CD14-positive monocyte (primary cell): Measurements from ENCODE around the gene SLC15A5. TPM values are rescaled to one million over a fixed set of nuclear protein-coding genes. Genes with fewer than 3 reads are reported as not detected.
A peak's percentile ranks its signal among the peaks of the same experiment; 100 is the strongest.

Experiments
- DNase-seq, 3 donors: peaks; one replicate each; pipeline ENCODE4 v3.0.0-alpha.2; 2011 to 2022
- H2AFZ ChIP-seq: 2 replicates; pipeline ENCODE4 v1.6.0; 2012; ENCODE audit warnings: mild to moderate bottlenecking, low read depth, low read length, inconsistent platforms; ENCODE audit not compliant: insufficient read depth, poor library complexity, severe bottlenecking
- H3K27ac ChIP-seq, 2 donors: 1 replicate in 1 of 2; 2 replicates in 1 of 2; pipeline ENCODE4 v1.5.1; 2012 to 2013; ENCODE audit warnings: low read length in 2 of 2, control low read depth in 1 of 2, inconsistent platforms in 1 of 2, low read depth in 1 of 2, mild to moderate bottlenecking in 1 of 2
- H3K27me3 ChIP-seq, 2 donors: one replicate each; pipeline versions ENCODE4 v1.6.0 to v1.6.1; 2011 to 2013; ENCODE audit warnings: low read length in 2 of 2; ENCODE audit not compliant: control insufficient read depth in 2 of 2, insufficient read depth in 2 of 2
- H3K36me3 ChIP-seq, 2 donors: replicated peaks in 1 of 2; 1 replicate in 1 of 2; 2 replicates in 1 of 2; pipeline versions ENCODE4 v1.5.1 to v1.6.1; 2012 to 2013; ENCODE audit warnings: low read length in 2 of 2, control low read depth in 1 of 2, inconsistent platforms in 1 of 2, mild to moderate bottlenecking in 1 of 2; ENCODE audit not compliant: insufficient read depth in 2 of 2, control insufficient read depth in 1 of 2
- H3K4me1 ChIP-seq, 2 donors: 1 replicate in 1 of 2; 2 replicates in 1 of 2; pipeline versions ENCODE4 v1.5.1 to v1.6.1; 2012 to 2013; ENCODE audit warnings: low read length in 2 of 2, control low read depth in 1 of 2, inconsistent platforms in 1 of 2, mild to moderate bottlenecking in 1 of 2, moderate library complexity in 1 of 2; ENCODE audit not compliant: insufficient read depth in 2 of 2, control insufficient read depth in 1 of 2
- H3K4me2 ChIP-seq: replicated peaks from 2 replicates; pipeline ENCODE3; 2012; ENCODE audit warnings: low read length, moderate library complexity, mild to moderate bottlenecking; ENCODE audit not compliant: poor library complexity, severe bottlenecking; ENCODE audit errors: extremely low read depth
- H3K4me3 ChIP-seq, 3 experiments: fragments of 200-600 bp in 1 of 3; sonication (generic) in 1 of 3; replicated peaks in 1 of 3; 1 replicate in 2 of 3; 2 replicates in 1 of 3; pipeline ENCODE4 v1.5.1; 2011 to 2013; ENCODE audit warnings: low read length in 3 of 3, mild to moderate bottlenecking in 3 of 3, control low read depth in 2 of 3, low read depth in 2 of 3, inconsistent platforms in 1 of 3, moderate library complexity in 1 of 3
- H3K79me2 ChIP-seq: 2 replicates; pipeline ENCODE4 v1.6.0; 2012; ENCODE audit warnings: mild to moderate bottlenecking, control low read depth, inconsistent platforms, low read length, moderate library complexity; ENCODE audit not compliant: insufficient read depth
- H3K9ac ChIP-seq: 2 replicates; pipeline ENCODE4 v1.6.0; 2017; ENCODE audit warnings: low read length, mild to moderate bottlenecking; ENCODE audit not compliant: insufficient read depth, poor library complexity, severe bottlenecking
- H3K9me3 ChIP-seq, 2 donors: replicated peaks in 1 of 2; 1 replicate in 1 of 2; 2 replicates in 1 of 2; pipeline versions ENCODE4 v1.5.1 to v1.6.1; 2012 to 2013; ENCODE audit warnings: low read length in 2 of 2, control low read depth in 1 of 2; ENCODE audit not compliant: control insufficient read depth in 1 of 2, insufficient read depth in 1 of 2
- H4K20me1 ChIP-seq: 2 replicates; pipeline ENCODE4 v1.6.0; 2012; ENCODE audit warnings: mild to moderate bottlenecking, low read length, control low read depth, moderate library complexity; ENCODE audit not compliant: insufficient read depth
- H3K27ac Mint-ChIP-seq, 7 donors: one replicate each; pipeline ENCODE4 v1.8.0; 2020; ENCODE audit warnings: mild to moderate bottlenecking in 7 of 7, mixed read lengths in 7 of 7, moderate library complexity in 6 of 7, inconsistent platforms in 2 of 7
- H3K27me3 Mint-ChIP-seq, 3 donors: one replicate each; pipeline ENCODE4 v1.8.0; 2021 to 2022; ENCODE audit warnings: low read depth in 3 of 3, mild to moderate bottlenecking in 3 of 3, mixed read lengths in 3 of 3, moderate library complexity in 3 of 3, inconsistent platforms in 1 of 3
- H3K36me3 Mint-ChIP-seq, 2 donors: one replicate each; pipeline ENCODE4 v1.8.0; 2020; ENCODE audit warnings: mixed read lengths in 2 of 2, inconsistent platforms in 1 of 2, mild to moderate bottlenecking in 1 of 2
- H3K4me1 Mint-ChIP-seq: one replicate; pipeline ENCODE4 v1.8.0; 2020; ENCODE audit warnings: mild to moderate bottlenecking, mixed read lengths
- H3K4me3 Mint-ChIP-seq, 2 donors: one replicate each; pipeline ENCODE4 v1.8.0; 2020; ENCODE audit warnings: mild to moderate bottlenecking in 2 of 2, mixed read lengths in 2 of 2, moderate library complexity in 1 of 2
- H3K9me3 Mint-ChIP-seq, 7 donors: one replicate each; pipeline ENCODE4 v1.8.0; 2020 to 2022; ENCODE audit warnings: mixed read lengths in 7 of 7, mild to moderate bottlenecking in 6 of 7, moderate library complexity in 6 of 7, inconsistent platforms in 2 of 7
- WGBS: methylation state at CpG from one replicate; pipeline ENCODE4 v1.1.5; 2013; ENCODE audit warnings: missing lambda C conversion rate; ENCODE audit not compliant: insufficient coverage; 5-methylcytosine and 5-hydroxymethylcytosine counted together
- intact Hi-C, 2 donors: fragments of 100-400 bp; cut with micrococcal nuclease; formaldehyde crosslinking; loops; one replicate each; pipeline versions ENCODE4 v1.15.0 to v1.15.1; 2023
- polyA plus RNA-seq, 3 donors: library from polyadenylated mRNA; depleted of rRNA in 1 of 3; unstranded in 2 of 3; stranded (reverse) in 1 of 3; fragments of 300-500 nt in 2 of 3; fragments of >200 nt in 1 of 3; fragmentation: Illumina TruSeq in 2 of 3; gene quantifications; 1 replicate in 2 of 3; 2 replicates in 1 of 3; pipeline ENCODE4 v1.2.3, GENCODE V29; 2012 to 2021
- TF ChIP-seq, protein P1 (sequence below): fragments of 200-600 bp; IDR thresholded peaks from one replicate; pipeline ENCODE4 v1.8.0; 2022; ENCODE audit warnings: antibody characterized with exemption, mild to moderate bottlenecking

SLC15A5 gene
- polyA plus RNA-seq, 3 donors = not detected

DNA sequence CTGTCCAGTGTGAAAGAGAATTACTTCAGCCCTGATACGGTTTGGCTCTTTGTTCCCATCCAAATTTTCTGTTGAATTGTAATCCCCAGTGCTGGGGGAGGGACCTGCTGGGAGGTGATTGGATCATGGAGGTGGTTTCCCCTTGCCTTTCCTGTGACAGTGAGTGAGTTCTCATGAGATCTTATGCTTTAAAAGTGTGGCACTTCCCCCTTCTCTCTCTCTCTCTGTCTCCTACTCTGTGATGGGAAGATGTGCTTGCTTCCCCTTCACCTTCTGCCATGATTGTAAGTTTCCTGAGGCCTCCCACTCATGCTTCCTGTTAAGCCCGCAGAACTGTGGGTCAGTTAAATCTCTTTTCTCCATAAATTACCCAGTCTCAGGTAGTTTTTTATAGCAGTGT lies 5.5 kb upstream of the SLC15A5 start:
- no peaks in the 10 kb centered on the region for H3K36me3 ChIP-seq
- no peak overlapping the region for H3K4me3 ChIP-seq
- H3K79me2 ChIP-seq = no peaks in the 10 kb centered on the region
- intact Hi-C loops = no loop called here
- no peak overlapping the region for H3K27ac ChIP-seq
- H3K9ac ChIP-seq = no peak overlapping the region
- TF ChIP-seq, protein P1, sequence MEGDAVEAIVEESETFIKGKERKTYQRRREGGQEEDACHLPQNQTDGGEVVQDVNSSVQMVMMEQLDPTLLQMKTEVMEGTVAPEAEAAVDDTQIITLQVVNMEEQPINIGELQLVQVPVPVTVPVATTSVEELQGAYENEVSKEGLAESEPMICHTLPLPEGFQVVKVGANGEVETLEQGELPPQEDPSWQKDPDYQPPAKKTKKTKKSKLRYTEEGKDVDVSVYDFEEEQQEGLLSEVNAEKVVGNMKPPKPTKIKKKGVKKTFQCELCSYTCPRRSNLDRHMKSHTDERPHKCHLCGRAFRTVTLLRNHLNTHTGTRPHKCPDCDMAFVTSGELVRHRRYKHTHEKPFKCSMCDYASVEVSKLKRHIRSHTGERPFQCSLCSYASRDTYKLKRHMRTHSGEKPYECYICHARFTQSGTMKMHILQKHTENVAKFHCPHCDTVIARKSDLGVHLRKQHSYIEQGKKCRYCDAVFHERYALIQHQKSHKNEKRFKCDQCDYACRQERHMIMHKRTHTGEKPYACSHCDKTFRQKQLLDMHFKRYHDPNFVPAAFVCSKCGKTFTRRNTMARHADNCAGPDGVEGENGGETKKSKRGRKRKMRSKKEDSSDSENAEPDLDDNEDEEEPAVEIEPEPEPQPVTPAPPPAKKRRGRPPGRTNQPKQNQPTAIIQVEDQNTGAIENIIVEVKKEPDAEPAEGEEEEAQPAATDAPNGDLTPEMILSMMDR = no peak
- Mint-ChIP-seq H3K9me3 (peaks cover 0 to 8% (median 3%) of the 10 kb centered on the region in 7 donors), H3K36me3 (no peaks in the 10 kb centered on the region), H3K27ac (peak overlapping the region in 2 of 7 donors; percentile 23 to 25), H3K4me1 (no peaks in the 10 kb centered on the region), H3K4me3 (no peak overlapping the region), H3K27me3 (peaks cover 0 to 1% (median 0%) of the 10 kb centered on the region in 3 donors)
- peak in 1 of 3 donors; percentile 3 for DNase-seq
- H4K20me1 ChIP-seq = no peaks in the 10 kb centered on the region
- no peaks in the 10 kb centered on the region for H3K27me3 ChIP-seq
- H3K4me1 ChIP-seq = no peaks in the 10 kb centered on the region
- H3K9me3 ChIP-seq = no peaks in the 10 kb centered on the region
- no peak overlapping the region for H3K4me2 ChIP-seq
- WGBS = no CpG with 5 or more reads among the region's 2 CpGs
- H2AFZ ChIP-seq = no peak overlapping the region

DNA sequence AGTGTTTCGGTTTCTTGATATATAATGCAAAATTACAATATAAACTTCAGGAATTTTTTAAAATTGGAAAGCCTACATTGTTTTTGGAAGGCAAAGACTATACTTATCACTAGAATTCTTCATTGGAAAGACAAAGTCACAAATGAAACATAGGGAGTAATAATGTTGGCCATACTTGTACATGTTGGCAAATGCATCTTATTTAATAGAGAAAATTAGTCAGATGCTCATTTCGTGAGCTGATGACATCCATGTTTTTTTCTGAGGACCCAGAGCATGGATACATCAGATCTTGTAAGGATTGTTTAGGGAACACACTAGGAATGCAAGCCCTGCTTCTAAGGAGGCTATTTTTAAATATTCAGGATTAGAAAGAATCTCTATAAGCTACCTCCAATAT lies 4.6 kb upstream of the SLC15A5 start:
- Histone ChIP-seq H3K4me3 (no peak overlapping the region), H3K36me3 (no peaks in the 10 kb centered on the region), H3K9me3 (no peaks in the 10 kb centered on the region), H3K27ac (no peak overlapping the region), H4K20me1 (no peaks in the 10 kb centered on the region), H3K27me3 (no peaks in the 10 kb centered on the region), H3K79me2 (no peaks in the 10 kb centered on the region), H3K9ac (no peak overlapping the region), H2AFZ (no peak overlapping the region), H3K4me2 (no peak overlapping the region), H3K4me1 (no peaks in the 10 kb centered on the region)
- intact Hi-C loops = no loop called here
- TF ChIP-seq, protein P1 = no peak
- no peak overlapping the region for H3K27ac Mint-ChIP-seq
- no peak overlapping the region for H3K4me3 Mint-ChIP-seq
- no peak for DNase-seq
- 100% methylated on average over 1 of the region's 2 CpGs for WGBS
- no peaks in the 10 kb centered on the region for H3K36me3 Mint-ChIP-seq
- H3K4me1 Mint-ChIP-seq = no peaks in the 10 kb centered on the region
- H3K9me3 Mint-ChIP-seq = peaks cover 0 to 8% (median 3%) of the 10 kb centered on the region in 7 donors
- peaks cover 0 to 1% (median 0%) of the 10 kb centered on the region in 3 donors for H3K27me3 Mint-ChIP-seq
